ENCODE data around the gene MYO16.

Gene MYO16

DNA sequence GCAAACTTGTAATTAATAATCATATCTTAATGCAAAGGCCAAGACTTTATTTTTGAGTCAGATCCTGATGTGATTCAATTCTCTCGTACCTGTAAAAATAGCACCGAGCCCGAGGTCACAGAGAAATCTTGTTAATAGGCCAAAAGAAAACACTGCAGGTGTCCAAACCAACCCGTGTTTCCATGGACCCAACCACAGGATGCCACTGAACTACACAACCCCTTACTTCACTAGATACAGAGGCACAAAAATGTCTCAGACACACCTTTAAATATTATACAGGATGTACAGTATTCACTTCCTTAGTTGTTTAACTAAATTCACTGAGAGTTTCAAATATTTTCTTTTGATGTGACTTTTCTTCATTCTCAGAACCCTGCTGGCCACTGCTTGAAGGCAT, 530.9 kb downstream of the MYO16 start:
- ATAC-seq: no peak

DNA sequence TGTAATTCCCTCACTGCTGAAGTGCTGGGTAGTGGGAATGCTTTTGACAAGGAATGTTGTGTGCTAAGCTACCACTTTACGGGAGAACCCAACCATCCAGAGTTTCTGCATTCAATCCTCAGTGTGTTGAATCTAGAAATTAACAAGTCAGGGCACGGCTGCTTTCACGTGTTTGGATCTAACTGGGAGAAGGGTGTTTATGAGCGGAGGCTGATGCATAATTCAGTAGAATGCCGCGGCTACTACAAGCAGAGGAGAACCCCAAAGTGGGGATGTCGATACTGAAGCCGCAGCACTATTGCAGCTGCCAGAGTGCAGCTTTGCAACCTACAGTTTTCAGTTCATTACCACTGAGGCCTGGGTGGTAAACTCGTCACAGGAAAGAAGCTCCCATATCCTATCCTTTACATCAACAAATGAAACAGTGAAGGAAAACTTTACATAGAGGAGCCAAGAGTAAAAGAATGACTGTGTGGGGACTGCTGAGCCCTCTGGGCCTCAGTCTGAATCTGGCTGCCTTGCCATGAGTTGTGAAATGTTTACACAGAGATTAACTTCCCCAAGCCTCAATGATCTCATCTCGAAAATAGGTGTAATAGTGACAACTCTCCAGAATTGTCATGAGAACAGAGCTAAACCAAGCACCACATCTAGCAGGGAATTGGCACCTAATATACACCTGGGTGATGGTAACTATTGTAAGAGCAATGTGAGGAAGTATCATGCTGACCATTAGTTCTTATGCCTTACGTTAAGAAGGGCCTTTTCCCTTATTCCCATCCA, 531.7 kb downstream of the MYO16 start:
- no peak for ATAC-seq

DNA sequence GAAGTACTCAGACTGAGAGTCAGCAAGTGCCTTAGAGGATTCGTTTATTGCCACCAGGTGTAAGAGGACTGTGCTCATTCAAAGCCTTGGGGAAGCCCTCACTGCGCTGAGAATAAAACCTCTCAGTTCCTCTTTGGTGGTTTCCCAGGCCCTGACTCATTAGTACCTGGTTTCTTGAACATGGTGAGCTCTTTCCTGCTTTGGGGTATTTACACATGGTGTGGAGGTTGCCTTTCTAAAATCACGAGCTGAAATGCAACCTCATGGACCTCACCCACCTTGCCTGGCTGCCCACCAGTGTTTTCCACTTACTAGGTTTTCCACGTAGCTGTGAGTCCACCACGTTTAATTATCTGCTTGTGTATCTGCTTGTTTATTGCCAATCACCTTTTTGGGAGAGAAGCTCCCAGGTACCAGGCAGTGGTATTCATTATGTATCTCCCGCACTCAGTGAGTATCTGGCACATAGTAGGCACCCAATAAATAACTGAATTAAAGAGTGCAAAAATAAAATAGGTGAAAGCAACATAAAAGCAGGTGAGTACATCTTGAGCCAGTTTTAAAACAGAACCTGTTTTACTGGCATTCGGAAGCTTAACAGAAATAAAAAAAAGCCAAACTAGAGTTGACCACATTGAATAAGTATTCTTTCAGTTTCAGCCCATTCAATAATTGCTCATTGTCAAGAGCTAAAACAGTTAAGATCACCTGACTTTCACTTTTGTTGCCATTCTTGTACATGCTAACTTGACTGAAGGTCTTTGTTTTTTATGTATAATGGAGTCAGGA, 533.0 kb downstream of the MYO16 start:
- peak; percentile 64 to 83 for ATAC-seq

GRCh38 chr13:109163037-109163379, 533.6 kb downstream of the MYO16 start:
- no peak for ATAC-seq

DNA sequence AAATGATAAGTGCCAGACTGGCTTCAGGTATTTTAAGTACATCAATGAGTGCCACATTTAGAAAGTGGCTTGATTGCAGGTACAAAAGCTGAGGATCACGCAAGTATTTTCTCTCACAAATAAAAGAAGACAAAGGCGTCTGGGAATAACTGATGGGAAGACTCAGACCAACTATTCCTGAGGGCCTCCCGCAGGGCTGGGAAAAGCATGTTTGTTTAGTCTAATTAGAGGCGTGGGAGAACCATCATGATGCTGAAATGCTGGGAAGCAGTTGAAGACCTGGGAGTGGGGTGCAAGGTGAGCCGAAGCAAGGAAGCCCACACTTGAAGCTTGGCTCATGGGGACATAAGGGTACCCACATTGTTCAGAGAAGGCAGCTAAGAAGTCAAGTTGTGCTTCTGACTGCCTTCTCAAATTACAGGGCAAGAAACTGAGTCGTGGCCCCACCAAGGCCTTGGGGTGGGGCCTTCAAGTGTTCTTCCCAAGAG, 536.0 kb downstream of the MYO16 start:
- ATAC-seq: no peak

DNA sequence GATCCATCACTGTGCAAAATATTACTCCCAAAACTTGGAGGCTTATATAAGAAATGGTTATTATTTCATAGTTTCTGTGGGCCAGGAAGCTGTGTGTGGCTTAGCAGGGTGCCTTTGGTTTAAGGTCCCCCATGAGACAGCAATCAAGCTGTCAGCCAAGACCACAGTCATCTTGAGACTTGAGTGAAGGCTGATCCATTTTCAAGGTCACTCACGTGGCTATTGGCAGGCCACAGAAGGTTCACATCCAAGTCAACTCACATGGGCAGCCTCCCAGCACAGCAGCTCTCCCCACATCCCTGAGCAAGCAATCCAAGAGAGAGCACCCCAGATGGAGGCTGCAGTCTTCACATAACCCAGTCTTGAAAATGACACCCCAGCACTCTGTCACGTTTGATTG, 537.4 kb downstream of the MYO16 start:
- no peak for ATAC-seq

DNA sequence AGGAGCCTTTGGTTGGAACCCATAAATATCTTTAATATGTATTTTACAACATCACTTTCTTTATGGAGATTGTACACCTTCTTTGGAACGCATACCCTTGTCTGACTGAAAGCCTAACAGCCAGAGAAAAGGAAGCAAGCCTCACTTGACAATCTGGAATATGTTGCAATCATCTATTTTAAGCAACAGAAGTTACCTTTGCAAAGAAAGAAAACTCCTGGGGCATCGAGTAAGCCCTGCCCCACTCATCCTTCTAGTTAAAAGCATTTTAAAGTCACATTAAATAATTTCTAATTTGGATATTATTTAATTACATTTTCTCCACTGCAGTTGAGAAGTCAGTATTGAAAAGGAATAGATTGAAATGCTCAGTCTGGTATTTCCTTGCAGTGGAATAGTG, 542.7 kb downstream of the MYO16 start:
- ATAC-seq: no peak

- ATAC-seq: no peak
These were observed 546.3 kb downstream of the MYO16 start for GRCh38 chr13:109175666-109176065.

- no peak for ATAC-seq
These were observed 551.6 kb downstream of the MYO16 start for GRCh38 chr13:109180905-109181425.

GRCh38 chr13:109182777-109183465, 553.5 kb downstream of the MYO16 start:
- ATAC-seq: no peak

GRCh38 chr13:109191413-109191812, 562.0 kb downstream of the MYO16 start:
- no peak for ATAC-seq

GRCh38 chr13:109192306-109192705, 562.9 kb downstream of the MYO16 start:
- ATAC-seq: no peak

GRCh38 chr13:109196948-109197347, 567.5 kb downstream of the MYO16 start:
- no peak for ATAC-seq

- no peak for ATAC-seq
These were observed 569.2 kb downstream of the MYO16 start for GRCh38 chr13:109198585-109198984.

DNA sequence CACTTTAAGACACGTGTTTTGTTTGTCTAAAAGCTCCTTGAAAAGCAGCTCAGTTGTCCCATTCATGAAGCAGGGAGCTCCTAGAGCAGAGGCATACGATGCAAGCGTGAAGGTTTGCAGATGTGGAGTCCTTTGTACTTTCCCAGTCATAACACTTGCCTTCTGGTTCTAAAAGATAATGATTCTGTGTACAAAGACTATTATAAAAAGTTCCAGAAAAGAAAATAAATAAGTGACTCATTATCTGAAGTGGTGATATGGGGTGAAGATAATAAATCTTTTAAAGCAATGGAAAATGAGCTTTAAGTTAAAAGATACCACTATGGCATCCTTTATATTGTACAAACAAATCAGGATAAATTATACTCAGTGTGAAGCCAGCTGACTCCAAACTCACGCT, 569.9 kb downstream of the MYO16 start:
- ATAC-seq: no peak

GRCh38 chr13:109200556-109200955, 571.1 kb downstream of the MYO16 start:
- no peak for ATAC-seq

GRCh38 chr13:109203587-109203986, 574.2 kb downstream of the MYO16 start:
- ATAC-seq: no peak

DNA sequence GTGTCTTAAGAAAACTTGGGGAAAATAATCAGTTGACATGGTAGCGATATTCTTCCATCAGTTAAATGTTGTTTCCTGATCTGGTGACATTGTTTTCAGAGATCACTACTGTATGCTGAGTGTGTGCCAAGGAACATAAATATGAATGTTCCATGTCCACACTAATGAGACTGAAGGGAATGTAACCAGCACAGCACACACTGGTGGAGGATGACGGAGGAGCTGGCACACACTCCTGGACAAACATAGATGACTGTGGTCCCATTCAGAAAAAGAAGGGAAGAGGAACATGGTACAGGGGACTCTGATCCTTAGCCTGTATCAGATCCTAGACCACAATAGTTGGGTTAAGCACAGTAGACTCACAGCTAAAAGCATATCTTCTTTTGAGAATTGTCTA, 574.8 kb downstream of the MYO16 start:
- no peak for ATAC-seq

DNA sequence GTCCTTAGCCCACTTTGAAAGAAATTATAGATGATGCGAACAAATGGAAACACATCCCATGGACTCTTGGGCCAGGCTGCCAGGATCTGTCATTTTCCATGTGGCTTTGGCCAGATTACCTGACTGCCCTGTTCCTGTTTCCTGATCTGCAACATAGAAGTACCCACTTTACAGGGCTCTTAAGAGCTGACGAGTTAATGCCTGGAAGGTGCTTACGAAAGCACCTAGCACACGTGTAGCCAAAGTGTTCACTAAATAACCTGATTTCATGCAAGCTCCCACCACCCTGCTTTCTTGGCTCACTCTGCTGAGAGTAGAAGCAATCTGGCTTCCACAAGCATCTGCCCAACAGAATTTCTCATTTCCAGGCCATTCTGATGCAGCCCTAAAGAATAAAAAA, 575.2 kb downstream of the MYO16 start:
- no peak for ATAC-seq

DNA sequence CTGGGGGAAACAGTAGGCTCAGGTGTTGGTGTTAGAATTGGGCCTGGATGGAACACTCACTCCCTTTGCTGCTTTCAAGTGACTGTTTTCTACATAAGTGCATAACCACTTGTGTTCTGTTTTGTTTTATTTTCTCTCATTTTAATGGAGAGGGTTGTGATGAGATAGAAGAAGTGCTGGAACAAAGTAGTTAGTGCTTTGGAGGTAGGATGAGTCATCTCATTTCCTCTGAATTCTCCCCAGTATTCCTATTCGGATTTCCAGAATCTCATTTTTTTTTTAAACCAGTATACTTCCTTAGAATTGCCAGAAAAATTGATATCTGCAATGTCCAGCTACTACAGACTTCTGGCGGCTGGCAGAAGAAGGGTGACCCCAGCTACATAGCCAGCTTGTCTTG, 575.9 kb downstream of the MYO16 start:
- no peak for ATAC-seq

DNA sequence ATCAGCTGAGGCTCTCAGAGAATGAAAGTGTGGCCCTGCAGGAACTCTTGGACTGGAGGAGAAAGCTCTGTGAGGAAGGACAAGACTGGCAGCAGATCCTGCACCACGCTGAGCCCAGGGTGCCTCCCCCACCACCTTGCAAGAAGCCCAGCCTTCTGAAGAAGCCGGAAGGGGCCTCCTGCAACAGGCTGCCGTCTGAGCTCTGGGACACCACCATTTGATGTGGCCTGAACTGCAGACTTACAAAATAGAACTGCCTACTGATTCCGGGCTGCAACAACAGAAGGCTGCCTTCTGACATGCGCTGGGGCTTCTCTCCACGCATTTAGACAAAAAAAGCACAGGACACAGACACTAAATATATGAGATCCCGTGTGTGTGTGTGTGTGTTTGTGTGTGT, 577.2 kb downstream of the MYO16 start:
- ATAC-seq: no peak

DNA sequence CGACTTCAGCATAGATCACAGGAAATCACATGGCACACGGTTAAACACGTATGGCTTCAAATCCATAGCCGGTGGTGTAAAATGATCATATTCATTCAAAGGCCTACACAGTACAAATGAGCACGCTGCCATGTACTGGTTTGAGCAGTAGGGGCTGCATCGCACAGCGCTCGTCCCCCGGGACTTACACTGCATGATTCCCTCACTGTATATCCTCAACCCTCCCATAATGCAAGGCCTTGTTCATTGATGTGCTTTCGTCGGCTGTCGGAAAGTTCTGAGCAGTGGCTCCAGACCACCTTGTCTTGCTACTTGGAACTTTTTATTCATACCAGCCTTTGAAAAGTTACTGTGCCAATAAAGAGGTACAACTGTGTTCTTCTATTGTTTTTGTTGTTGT, 578.2 kb downstream of the MYO16 start:
- no peak for ATAC-seq

DNA sequence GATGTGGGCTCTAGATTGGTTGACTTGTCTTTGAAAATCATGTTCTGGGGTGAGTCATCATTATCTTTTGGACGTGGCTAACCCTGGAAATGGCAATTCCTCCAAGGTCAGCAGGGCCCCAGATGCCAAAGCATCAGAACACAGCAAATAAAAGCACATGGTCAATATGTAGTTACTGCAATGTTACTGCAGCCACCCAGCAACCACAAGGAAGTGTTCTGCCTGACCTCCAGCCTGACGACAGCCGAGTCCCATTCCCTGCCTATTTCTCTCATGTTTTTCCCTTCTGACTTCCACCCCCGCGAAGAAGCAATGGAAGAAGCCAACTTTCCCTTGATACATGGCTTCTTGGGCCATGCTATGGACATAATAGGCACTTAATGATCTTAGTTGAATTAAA, 579.1 kb downstream of the MYO16 start:
- no peak for ATAC-seq

Data from activated CD4-positive, CD25-positive, alpha-beta regulatory T cell treated with anti-CD3 and anti-CD28 coated beads, Interleukin-2, amount 50 U/mL, for 24 hours (primary cell).